DND-41 (cell line): ENCODE measurements around the gene CUBN.

Source experiments
- CTCF ChIP-seq: IDR thresholded peaks from 2 replicates; pipeline ENCODE4 v1.5.1; 2012; ENCODE audit warnings: borderline replicate concordance, low read length, moderate library complexity, mild to moderate bottlenecking; ENCODE audit not compliant: poor library complexity, severe bottlenecking; ENCODE audit errors: extremely low read depth
- EZH2 ChIP-seq: IDR thresholded peaks from 3 replicates; pipeline ENCODE4 v1.6.1; 2012; ENCODE audit warnings: borderline replicate concordance, low read depth, mild to moderate bottlenecking, moderate library complexity, low read length, inconsistent platforms; ENCODE audit not compliant: severe bottlenecking

GRCh38 chr10:16987206-16987621 is 142.4 kb downstream of the CUBN start:
- TF ChIP-seq CTCF (no peak), EZH2 (no peak)
